Lower lobe of right lung (tissue), 2 donors: ENCODE measurements around the gene CPLX3. TPM values are rescaled to one million over a fixed set of nuclear protein-coding genes. Genes with fewer than 3 reads are reported as not detected.

Experiments
- ATAC-seq, 2 donors: fragments of 200-7000 bp; cut with Tn5 transposase; one replicate each; pipeline ENCODE4 v1.9.1; 2020 to 2022; ENCODE audit warnings: mild to moderate bottlenecking in 2 of 2, moderate library complexity in 2 of 2
- DNase-seq: peaks from one replicate; pipeline ENCODE4 v3.0.0-alpha.2; 2020
- H3K27ac ChIP-seq: fragments of 200-600 bp; one replicate; pipeline ENCODE4 v1.8.0; 2022
- H3K27me3 ChIP-seq: fragments of 200-600 bp; one replicate; pipeline ENCODE4 v1.8.0; 2022; ENCODE audit warnings: low read depth
- H3K36me3 ChIP-seq: fragments of 200-600 bp; one replicate; pipeline ENCODE4 v1.8.0; 2022; ENCODE audit warnings: mild to moderate bottlenecking
- H3K4me1 ChIP-seq: fragments of 200-600 bp; one replicate; pipeline ENCODE4 v1.8.0; 2022
- H3K4me3 ChIP-seq: fragments of 200-600 bp; one replicate; pipeline ENCODE4 v1.8.0; 2022; ENCODE audit warnings: mild to moderate bottlenecking
- H3K9me3 ChIP-seq: fragments of 200-600 bp; one replicate; pipeline ENCODE4 v1.8.0; 2022
- intact Hi-C: fragments of 100-400 bp; cut with DNase I; formaldehyde crosslinking; loops from one replicate; pipeline ENCODE4 v1.11.0; 2022
- microRNA-seq: library from miRNA; unstranded; fragments of <30 nt; microRNA quantifications from one replicate; pipeline ENCODE4 v1.2.0, GENCODE V29; 2020; ENCODE audit warnings: borderline number of aligned reads
- total RNA-seq: library from RNA; stranded (reverse); fragmentation: NEBNext Ultra II Directional; extraction: Animal tissue kit (Norgen Biotek cat#: 25700); gene quantifications from one replicate; pipeline ENCODE4 v1.2.1, GENCODE V29; 2021
- TF ChIP-seq, protein P1 (sequence below): fragments of 200-600 bp; IDR thresholded peaks from one replicate; pipeline ENCODE4 v1.8.0; 2022; ENCODE audit warnings: antibody characterized with exemption, mild to moderate bottlenecking
- donor health status: DM: no; HTN: yes; CAD: no; lungs with severe emphysema.

CPLX3 gene
- total RNA-seq, 1 donor from 2014 or later, result not detected

DNA sequence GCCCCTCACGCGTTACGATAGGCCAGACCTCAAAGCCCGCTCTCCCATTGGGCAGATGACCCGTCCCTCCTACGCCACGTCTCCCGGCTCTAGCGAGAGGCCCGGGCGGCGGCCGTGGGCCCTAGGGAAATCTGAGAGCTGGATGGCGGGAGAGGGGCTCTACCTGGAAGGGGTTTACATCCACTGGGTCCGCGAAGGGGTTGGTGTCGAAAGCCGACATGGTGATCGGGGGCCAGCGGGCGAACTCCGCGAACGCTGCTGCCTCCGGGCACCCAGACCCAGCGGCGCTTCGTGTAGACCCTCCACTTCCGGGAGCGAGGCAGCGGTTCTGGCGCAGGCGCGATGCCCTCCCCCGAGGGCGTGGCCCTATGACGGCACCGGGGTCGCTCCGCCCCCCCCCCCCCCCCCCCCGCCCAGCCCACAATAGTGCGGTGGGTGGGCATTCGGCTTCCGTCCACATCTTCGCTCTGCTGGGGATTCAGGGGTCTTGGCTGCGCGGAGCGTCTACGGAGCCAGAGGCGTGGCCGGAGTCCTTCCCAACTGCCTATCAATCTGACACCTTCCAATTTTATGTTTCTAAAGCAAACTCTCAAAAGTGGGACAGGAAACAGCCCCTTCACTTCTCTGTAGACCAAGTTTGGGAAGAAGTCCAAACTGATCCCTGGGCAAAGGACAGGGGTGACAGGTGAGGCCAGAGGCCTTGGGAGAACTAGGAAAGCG is 46.8 kb downstream of the CPLX3 start, which contains the start of gene SCAMP2:
TSS of gene SCAMP2 (minus strand) at position 330 of the 720 bp plus-strand sequence. CDS start at position 220, 110 bp downstream.
- peak; percentile 96 to 97 for ATAC-seq
- intact Hi-C loops, result no loop called here
- H3K9me3 ChIP-seq, result no peaks in the 10 kb centered on the region
- peaks cover 50% of the 10 kb centered on the region for H3K4me1 ChIP-seq
- peak within 1 kb of the TSS; percentile 79 for H3K4me3 ChIP-seq
- no peaks in the 10 kb centered on the region for H3K27me3 ChIP-seq
- peak; percentile 97 for DNase-seq
- TF ChIP-seq, protein P1, sequence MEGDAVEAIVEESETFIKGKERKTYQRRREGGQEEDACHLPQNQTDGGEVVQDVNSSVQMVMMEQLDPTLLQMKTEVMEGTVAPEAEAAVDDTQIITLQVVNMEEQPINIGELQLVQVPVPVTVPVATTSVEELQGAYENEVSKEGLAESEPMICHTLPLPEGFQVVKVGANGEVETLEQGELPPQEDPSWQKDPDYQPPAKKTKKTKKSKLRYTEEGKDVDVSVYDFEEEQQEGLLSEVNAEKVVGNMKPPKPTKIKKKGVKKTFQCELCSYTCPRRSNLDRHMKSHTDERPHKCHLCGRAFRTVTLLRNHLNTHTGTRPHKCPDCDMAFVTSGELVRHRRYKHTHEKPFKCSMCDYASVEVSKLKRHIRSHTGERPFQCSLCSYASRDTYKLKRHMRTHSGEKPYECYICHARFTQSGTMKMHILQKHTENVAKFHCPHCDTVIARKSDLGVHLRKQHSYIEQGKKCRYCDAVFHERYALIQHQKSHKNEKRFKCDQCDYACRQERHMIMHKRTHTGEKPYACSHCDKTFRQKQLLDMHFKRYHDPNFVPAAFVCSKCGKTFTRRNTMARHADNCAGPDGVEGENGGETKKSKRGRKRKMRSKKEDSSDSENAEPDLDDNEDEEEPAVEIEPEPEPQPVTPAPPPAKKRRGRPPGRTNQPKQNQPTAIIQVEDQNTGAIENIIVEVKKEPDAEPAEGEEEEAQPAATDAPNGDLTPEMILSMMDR, result no peak
- H3K36me3 ChIP-seq, result no peaks in the 10 kb centered on the region
- H3K27ac ChIP-seq, result peak within 1 kb of the TSS; percentile 98

DNA sequence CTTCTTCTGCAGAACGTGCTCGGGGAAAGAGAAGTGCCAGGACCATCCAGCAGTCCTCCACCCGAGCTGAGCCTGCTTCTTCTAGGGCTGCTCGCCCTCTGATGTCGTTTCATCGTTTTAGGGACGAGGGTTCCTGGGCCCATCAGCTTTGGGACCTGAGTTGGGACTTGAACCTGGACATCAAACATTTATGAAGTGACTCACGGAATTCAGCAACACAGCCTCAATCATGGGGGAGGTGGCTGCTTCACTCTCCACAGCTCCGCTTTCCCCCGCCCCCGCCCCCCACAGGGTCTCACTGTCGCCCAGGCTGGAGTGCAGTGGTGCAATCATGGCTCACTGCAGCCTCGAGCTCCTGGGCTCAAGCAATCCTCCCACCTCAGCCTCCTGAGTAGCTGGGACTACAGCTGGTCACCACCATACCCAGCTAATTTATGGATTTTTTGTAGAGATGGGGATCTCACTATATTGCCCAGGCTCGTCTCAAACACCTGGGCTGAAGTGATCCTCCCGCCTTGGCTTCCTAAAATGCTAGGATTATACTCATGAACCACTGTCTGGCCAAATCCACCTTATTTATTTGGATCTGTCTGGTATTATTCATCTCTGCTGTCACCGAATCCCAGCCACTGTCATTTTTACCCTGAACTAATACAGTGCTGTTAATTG is 47.5 kb downstream of the CPLX3 start:
- peak overlapping the region; percentile 98 for H3K27ac ChIP-seq
- peak in 1 of 2 donors; percentile 27 for ATAC-seq

DNA sequence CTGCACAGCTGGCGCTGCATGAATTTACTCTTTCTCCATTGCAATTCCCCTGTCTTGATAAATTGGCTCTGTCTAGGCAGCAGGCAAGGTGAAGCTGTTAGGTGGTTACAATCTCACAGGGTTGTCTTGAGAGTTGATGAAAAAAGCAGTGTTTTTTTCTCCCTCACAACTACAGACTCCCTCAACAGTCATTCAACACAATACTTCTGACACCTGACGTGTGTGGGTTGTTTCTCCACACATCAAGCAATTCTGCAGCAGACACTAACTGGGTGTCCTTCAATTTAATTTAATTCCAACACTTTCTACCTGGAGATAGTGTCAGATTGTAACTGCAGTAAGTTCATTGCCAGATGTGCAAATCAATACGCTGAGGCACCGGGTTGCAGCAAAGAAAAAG is 51.8 kb downstream of the CPLX3 start:
- TF ChIP-seq, protein P1, result no peak
- DNase-seq (no peak), ATAC-seq (no peak)
- H3K27me3 ChIP-seq, result no peaks in the 10 kb centered on the region
- H3K4me1 ChIP-seq, result peaks cover 8% of the 10 kb centered on the region
- H3K27ac ChIP-seq, result no peak overlapping the region
- no peaks in the 10 kb centered on the region for H3K36me3 ChIP-seq
- H3K4me3 ChIP-seq, result no peak overlapping the region
- no peaks in the 10 kb centered on the region for H3K9me3 ChIP-seq
- intact Hi-C loops, result no loop called here

More for the DNA sequence above, 47.5 kb downstream of the CPLX3 start:
- H3K9me3 ChIP-seq, result no peaks in the 10 kb centered on the region
- H3K27me3 ChIP-seq, result no peaks in the 10 kb centered on the region
- peak overlapping the region; percentile 79 for H3K4me3 ChIP-seq
- peak; percentile 51 for DNase-seq
- peaks cover 43% of the 10 kb centered on the region for H3K4me1 ChIP-seq
- TF ChIP-seq, protein P1, result no peak
- intact Hi-C loops, result no loop called here
- H3K36me3 ChIP-seq, result no peaks in the 10 kb centered on the region

Small RNAs within 50 kb of the gene (microRNA-seq; reads per million reads assigned to microRNA genes)
- gene MIR4513 (not detected), gene MIR6882 (not detected)

Other genes with a start within 250 kb of the CPLX3 start
- gene CLK3, start 210.8 kb upstream of the CPLX3 start, total RNA-seq, result 75.5 TPM
- 30.5 TPM for gene EDC3, start 130.6 kb upstream of the CPLX3 start, total RNA-seq
- gene CYP1A1, start 101.1 kb upstream of the CPLX3 start, total RNA-seq, result 0.38 TPM
- gene CYP1A2, start 77.8 kb upstream of the CPLX3 start, total RNA-seq, result not detected
- 83.8 TPM for gene CSK, start 44.5 kb upstream of the CPLX3 start, total RNA-seq
- gene LMAN1L, start 13.8 kb upstream of the CPLX3 start, total RNA-seq, result not detected
- 40.3 TPM for gene ULK3, start 16.5 kb downstream of the CPLX3 start, total RNA-seq
- 122 TPM for gene SCAMP2, start 46.7 kb downstream of the CPLX3 start, total RNA-seq
- gene MPI, start 63.4 kb downstream of the CPLX3 start, total RNA-seq, result 29.4 TPM
- gene FAM219B, start 80.2 kb downstream of the CPLX3 start, total RNA-seq, result 92.2 TPM
- gene COX5A, start 111.4 kb downstream of the CPLX3 start, total RNA-seq, result 134 TPM
- gene RPP25, start 130.1 kb downstream of the CPLX3 start, total RNA-seq, result 17.0 TPM
- gene SCAMP5, start 168.9 kb downstream of the CPLX3 start, total RNA-seq, result 1.9 TPM
- 11.2 TPM for gene PPCDC, start 197.0 kb downstream of the CPLX3 start, total RNA-seq